HL-60 (cell line): Measurements from ENCODE around the gene ERBB2.

Experiments used
- DNase-seq, 2 experiments: peaks; one replicate each; pipeline ENCODE4 v3.0.0-alpha.2; 2010 to 2020; ENCODE audit warnings: low read depth in 1 of 2, low spot score in 1 of 2
- H3K27ac ChIP-seq: fragments of 250-450 bp; sonication (Bioruptor Pico); replicated peaks from 2 replicates; pipeline ENCODE4 v1.5.1; 2020; ENCODE audit warnings: mild to moderate bottlenecking, moderate library complexity
- H3K27me3 ChIP-seq: fragments of 250-450 bp; sonication (Bioruptor Pico); 2 replicates; pipeline ENCODE4 v1.5.1; 2021; ENCODE audit warnings: mild to moderate bottlenecking, moderate library complexity; ENCODE audit not compliant: insufficient read depth, poor library complexity, severe bottlenecking
- H3K4me3 ChIP-seq: replicated peaks from 2 replicates; pipeline ENCODE4 v1.5.1; 2011; ENCODE audit warnings: mild to moderate bottlenecking, control low read depth, low read length; ENCODE audit not compliant: insufficient read depth
- GABPA ChIP-seq: IDR thresholded peaks from 2 replicates; pipeline ENCODE4 v1.6.1; 2012; ENCODE audit warnings: low read depth
- POLR2AphosphoS5 ChIP-seq: IDR thresholded peaks from 2 replicates; pipeline ENCODE4 v1.6.1; 2012; ENCODE audit warnings: low read depth
- SPI1 ChIP-seq: IDR thresholded peaks from 2 replicates; pipeline ENCODE4 v1.6.1; 2012; ENCODE audit warnings: low read depth, mild to moderate bottlenecking, borderline replicate concordance
- TF ChIP-seq, protein P1 (sequence below): IDR thresholded peaks from 2 replicates; pipeline ENCODE4 v1.6.1; 2012; ENCODE audit warnings: low read depth; ENCODE audit not compliant: insufficient replicate concordance
- TF ChIP-seq, protein P2 (sequence below): IDR thresholded peaks from one replicate; pipeline ENCODE4 v1.5.1; 2011; ENCODE audit warnings: low read length, control low read depth, inconsistent platforms; ENCODE audit not compliant: insufficient read depth

Gene ERBB2

DNA sequence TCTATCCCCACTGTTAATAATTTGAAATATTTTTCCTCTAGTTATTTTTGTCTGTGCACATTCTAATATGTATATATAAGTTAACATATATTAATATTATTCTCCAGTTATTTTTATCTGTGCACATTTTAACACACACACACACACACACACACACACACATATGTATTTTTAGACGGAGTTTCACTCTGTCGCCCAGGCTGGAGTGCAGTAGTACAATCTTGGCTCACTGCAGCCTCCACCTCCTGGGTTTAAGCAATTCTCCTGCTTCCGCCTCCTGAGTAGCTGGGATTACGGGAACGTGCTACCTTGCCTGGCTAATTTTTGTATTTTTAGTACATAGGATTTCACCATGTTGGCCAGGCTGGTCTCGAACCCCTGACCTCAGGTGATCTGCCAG, 17.8 kb downstream of the ERBB2 start:
- TF ChIP-seq, protein P1, sequence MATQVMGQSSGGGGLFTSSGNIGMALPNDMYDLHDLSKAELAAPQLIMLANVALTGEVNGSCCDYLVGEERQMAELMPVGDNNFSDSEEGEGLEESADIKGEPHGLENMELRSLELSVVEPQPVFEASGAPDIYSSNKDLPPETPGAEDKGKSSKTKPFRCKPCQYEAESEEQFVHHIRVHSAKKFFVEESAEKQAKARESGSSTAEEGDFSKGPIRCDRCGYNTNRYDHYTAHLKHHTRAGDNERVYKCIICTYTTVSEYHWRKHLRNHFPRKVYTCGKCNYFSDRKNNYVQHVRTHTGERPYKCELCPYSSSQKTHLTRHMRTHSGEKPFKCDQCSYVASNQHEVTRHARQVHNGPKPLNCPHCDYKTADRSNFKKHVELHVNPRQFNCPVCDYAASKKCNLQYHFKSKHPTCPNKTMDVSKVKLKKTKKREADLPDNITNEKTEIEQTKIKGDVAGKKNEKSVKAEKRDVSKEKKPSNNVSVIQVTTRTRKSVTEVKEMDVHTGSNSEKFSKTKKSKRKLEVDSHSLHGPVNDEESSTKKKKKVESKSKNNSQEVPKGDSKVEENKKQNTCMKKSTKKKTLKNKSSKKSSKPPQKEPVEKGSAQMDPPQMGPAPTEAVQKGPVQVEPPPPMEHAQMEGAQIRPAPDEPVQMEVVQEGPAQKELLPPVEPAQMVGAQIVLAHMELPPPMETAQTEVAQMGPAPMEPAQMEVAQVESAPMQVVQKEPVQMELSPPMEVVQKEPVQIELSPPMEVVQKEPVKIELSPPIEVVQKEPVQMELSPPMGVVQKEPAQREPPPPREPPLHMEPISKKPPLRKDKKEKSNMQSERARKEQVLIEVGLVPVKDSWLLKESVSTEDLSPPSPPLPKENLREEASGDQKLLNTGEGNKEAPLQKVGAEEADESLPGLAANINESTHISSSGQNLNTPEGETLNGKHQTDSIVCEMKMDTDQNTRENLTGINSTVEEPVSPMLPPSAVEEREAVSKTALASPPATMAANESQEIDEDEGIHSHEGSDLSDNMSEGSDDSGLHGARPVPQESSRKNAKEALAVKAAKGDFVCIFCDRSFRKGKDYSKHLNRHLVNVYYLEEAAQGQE = no peak
- no peak for TF ChIP-seq SPI1
- TF ChIP-seq, protein P2, sequence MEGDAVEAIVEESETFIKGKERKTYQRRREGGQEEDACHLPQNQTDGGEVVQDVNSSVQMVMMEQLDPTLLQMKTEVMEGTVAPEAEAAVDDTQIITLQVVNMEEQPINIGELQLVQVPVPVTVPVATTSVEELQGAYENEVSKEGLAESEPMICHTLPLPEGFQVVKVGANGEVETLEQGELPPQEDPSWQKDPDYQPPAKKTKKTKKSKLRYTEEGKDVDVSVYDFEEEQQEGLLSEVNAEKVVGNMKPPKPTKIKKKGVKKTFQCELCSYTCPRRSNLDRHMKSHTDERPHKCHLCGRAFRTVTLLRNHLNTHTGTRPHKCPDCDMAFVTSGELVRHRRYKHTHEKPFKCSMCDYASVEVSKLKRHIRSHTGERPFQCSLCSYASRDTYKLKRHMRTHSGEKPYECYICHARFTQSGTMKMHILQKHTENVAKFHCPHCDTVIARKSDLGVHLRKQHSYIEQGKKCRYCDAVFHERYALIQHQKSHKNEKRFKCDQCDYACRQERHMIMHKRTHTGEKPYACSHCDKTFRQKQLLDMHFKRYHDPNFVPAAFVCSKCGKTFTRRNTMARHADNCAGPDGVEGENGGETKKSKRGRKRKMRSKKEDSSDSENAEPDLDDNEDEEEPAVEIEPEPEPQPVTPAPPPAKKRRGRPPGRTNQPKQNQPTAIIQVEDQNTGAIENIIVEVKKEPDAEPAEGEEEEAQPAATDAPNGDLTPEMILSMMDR = no peak
- TF ChIP-seq POLR2AphosphoS5 = no peak
- TF ChIP-seq GABPA = no peak
- H3K27me3 ChIP-seq = no peaks in the 10 kb centered on the region

DNA sequence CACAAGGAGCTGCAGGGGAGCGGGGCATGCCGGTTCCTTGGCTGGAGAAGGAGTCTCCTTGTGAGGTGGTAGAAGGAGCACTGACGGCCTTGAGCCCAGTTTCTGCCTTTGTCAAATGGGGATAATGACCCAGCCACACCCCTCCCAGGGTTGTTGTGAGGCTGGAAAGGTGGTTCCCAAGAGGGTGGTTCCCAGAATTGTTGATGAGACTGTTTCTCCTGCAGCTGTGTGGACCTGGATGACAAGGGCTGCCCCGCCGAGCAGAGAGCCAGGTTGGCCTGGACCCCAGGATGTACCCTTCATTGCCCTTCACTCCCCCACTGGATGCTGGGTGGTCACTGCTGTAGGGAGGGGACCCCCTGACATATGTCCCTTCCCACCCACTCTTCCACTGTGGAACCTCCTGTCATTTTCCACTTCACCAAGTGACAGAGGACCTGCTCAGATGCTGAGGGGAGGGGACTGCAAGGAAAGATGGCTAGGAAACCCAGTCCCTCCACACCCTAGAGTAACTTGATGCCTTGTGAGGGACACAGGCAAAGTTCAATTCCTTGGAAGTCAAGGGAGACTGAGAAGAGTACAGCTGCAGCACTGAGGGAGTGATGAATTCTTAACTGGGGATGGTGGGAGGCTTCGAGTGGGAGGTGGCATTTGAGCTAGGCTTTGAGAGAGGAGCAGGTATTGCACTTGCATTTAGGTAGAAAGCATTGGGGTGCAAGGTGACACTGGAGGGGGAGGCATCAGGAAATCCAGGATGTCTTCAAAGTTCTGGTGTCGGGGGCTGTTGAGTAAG, 19.9 kb downstream of the ERBB2 start:
- no peak for TF ChIP-seq SPI1
- TF ChIP-seq, protein P1 = no peak
- no peaks in the 10 kb centered on the region for H3K27me3 ChIP-seq
- no peak overlapping the region for H3K4me3 ChIP-seq
- no peak for DNase-seq
- no peak overlapping the region for H3K27ac ChIP-seq

More for the DNA sequence above, 17.8 kb downstream of the ERBB2 start:
- DNase-seq = no peak
- H3K4me3 ChIP-seq = no peak overlapping the region
- H3K27ac ChIP-seq = no peak overlapping the region

DNA sequence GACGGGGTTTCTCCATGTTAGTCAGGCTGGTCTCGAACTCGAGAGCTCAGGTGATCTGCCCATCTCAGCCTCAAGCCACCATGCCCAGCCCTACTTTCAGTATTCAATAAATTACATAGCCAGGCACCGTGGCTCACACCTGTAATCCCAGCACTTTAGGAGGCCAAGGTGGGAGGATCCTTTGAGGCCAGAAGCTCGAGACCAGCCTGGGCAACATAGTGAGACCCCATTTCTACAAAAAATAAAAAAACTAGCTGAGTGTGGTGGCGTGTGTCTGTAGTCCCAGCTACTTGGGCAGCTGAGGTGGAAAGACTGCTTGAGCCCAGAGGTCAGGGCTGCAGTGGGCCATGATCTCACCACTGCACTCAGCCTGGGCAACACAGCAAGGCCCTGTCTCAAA, 22.2 kb downstream of the ERBB2 start:
- DNase-seq = no peak
- H3K27me3 ChIP-seq = no peaks in the 10 kb centered on the region
- no peak overlapping the region for H3K27ac ChIP-seq
- no peak overlapping the region for H3K4me3 ChIP-seq
- TF ChIP-seq SPI1 (no peak), GABPA (no peak)

DNA sequence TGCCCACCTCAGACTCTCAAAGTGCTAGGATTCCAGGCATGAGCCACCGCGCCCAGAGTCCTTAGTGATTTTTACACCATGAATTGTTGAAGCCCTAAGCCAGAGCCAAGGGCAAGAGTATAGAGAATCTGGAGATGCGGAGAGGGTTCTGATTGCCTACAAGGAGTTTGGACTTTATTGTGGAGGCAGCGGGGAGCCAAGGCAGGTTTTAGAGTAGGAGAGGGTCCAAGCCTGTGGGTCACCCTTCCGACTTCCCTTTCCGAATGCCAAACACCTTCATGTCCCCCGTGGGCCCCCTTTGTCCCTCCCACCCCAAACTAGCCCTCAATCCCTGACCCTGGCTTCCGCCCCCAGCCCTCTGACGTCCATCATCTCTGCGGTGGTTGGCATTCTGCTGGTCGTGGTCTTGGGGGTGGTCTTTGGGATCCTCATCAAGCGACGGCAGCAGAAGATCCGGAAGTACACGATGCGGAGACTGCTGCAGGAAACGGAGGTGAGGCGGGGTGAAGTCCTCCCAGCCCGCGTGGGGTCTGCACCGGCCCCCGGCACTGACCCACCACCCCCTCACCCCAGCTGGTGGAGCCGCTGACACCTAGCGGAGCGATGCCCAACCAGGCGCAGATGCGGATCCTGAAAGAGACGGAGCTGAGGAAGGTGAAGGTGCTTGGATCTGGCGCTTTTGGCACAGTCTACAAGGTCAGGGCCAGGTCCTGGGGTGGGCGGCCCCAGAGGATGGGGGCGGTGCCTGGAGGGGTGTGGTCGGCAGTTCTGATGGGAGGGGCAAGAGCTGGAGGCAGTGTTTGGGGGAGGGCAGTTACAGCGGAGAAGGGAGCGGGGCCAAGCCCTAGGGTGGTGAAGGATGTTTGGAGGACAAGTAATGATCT, 23.3 kb downstream of the ERBB2 start:
- TF ChIP-seq, protein P1 = no peak
- TF ChIP-seq, protein P2 = no peak
- TF ChIP-seq SPI1 (no peak), GABPA (no peak), POLR2AphosphoS5 (no peak)
- Histone ChIP-seq H3K27ac (no peak overlapping the region), H3K4me3 (no peak overlapping the region), H3K27me3 (no peaks in the 10 kb centered on the region)
- DNase-seq = no peak
